H1 (cell line): ENCODE data around the gene MACROD2. TPM values are rescaled to one million over a fixed set of nuclear protein-coding genes. Genes with fewer than 3 reads are reported as not detected.

Source experiments
- CTCF ChIA-PET: fragments of 300-600 bp; sonication (Branson Sonifier 250); formaldehyde crosslinking; loops from one replicate; lab custom pipeline; 2021; ENCODE audit not compliant: partially characterized antibody; lab: Charles Lee
- POLR2A ChIA-PET: fragments of 300-600 bp; sonication (Branson Sonifier 250); formaldehyde crosslinking; loops from one replicate; lab custom pipeline; 2021; ENCODE audit warnings: inconsistent platforms; ENCODE audit not compliant: partially characterized antibody; lab: Charles Lee
- DNase-seq, 2 experiments: peaks; one replicate each; pipeline versions ENCODE4 v3.0.0 to v3.0.0-alpha.2; 2010 to 2022; ENCODE audit warnings: low spot score in 2 of 2, low read depth in 1 of 2, mixed read lengths in 1 of 2
- FAIRE-seq: peaks from 2 replicates; lab custom pipeline; 2011; peaks lifted over from hg19 to GRCh38; lab: Jason Lieb, UNC
- H2AFZ ChIP-seq: 2 replicates; pipeline ENCODE4 v1.8.1; 2012; ENCODE audit warnings: low read length, inconsistent platforms
- H2AK5ac ChIP-seq: 2 replicates; pipeline ENCODE4 v1.6.1; 2013; ENCODE audit warnings: low read depth, low read length
- H2BK120ac ChIP-seq: replicated peaks from 2 replicates; pipeline ENCODE3; 2013; ENCODE audit warnings: low read depth, low read length, inconsistent platforms
- H2BK12ac ChIP-seq: 2 replicates; pipeline ENCODE4 v1.6.1; 2013; ENCODE audit warnings: low read depth, low read length
- H2BK15ac ChIP-seq: 2 replicates; pipeline ENCODE4 v1.6.1; 2013; ENCODE audit warnings: low read length
- H2BK20ac ChIP-seq: 2 replicates; pipeline ENCODE4 v1.6.1; 2013; ENCODE audit warnings: low read length
- H2BK5ac ChIP-seq: 2 replicates; pipeline ENCODE4 v1.6.1; 2013; ENCODE audit warnings: low read depth, low read length
- H3K14ac ChIP-seq: 2 replicates; pipeline ENCODE4 v1.6.1; 2013; ENCODE audit warnings: inconsistent platforms; ENCODE audit not compliant: insufficient read length
- H3K18ac ChIP-seq: 2 replicates; pipeline ENCODE4 v1.6.1; 2013; ENCODE audit warnings: low read length; ENCODE audit errors: extremely low read depth
- H3K23ac ChIP-seq: 2 replicates; pipeline ENCODE4 v1.6.1; 2013; ENCODE audit warnings: inconsistent platforms; ENCODE audit not compliant: insufficient read length
- H3K23me2 ChIP-seq: 2 replicates; pipeline ENCODE4 v1.6.1; 2013; ENCODE audit warnings: low read depth, low read length
- H3K27ac ChIP-seq: 2 replicates; pipeline ENCODE4 v1.6.1; 2011; ENCODE audit warnings: low read depth, low read length, inconsistent platforms
- H3K27me3 ChIP-seq, 4 experiments: replicated peaks in 1 of 4; 1 replicate in 1 of 4; 2 replicates in 3 of 4; pipeline versions ENCODE4 v1.6.1 to v1.8.1; 2011 to 2013; ENCODE audit warnings: low read length in 3 of 4, mild to moderate bottlenecking in 3 of 4, inconsistent platforms in 2 of 4, mixed read lengths in 2 of 4, moderate library complexity in 1 of 4; ENCODE audit not compliant: control insufficient read depth in 3 of 4, insufficient read depth in 3 of 4; ENCODE audit errors: extremely low read depth in 1 of 4
- H3K36me3 ChIP-seq, 4 experiments: 2 replicates each; pipeline versions ENCODE4 v1.6.1 to v1.8.1; 2011 to 2013; ENCODE audit warnings: mild to moderate bottlenecking in 4 of 4, low read length in 3 of 4, moderate library complexity in 2 of 4, control low read depth in 1 of 4, inconsistent platforms in 1 of 4; ENCODE audit not compliant: insufficient read depth in 4 of 4, control insufficient read depth in 2 of 4
- H3K4ac ChIP-seq: replicated peaks from 2 replicates; pipeline ENCODE3; 2013; ENCODE audit warnings: low read length, low read depth, mixed read lengths, inconsistent platforms; ENCODE audit not compliant: insufficient read length
- H3K4me1 ChIP-seq, 4 experiments: replicated peaks in 1 of 4; 1 replicate in 1 of 4; 2 replicates in 3 of 4; pipeline versions ENCODE4 v1.6.1 to v1.8.1; 2011 to 2013; ENCODE audit warnings: low read length in 3 of 4, inconsistent platforms in 2 of 4, mixed read lengths in 1 of 4; ENCODE audit not compliant: insufficient read depth in 4 of 4, control insufficient read depth in 3 of 4
- H3K4me2 ChIP-seq, 2 experiments: 2 replicates each; pipeline versions ENCODE4 v1.6.1 to v1.8.1; 2011 to 2013; ENCODE audit warnings: low read depth in 2 of 2, low read length in 2 of 2, control low read depth in 1 of 2, inconsistent platforms in 1 of 2, mild to moderate bottlenecking in 1 of 2; ENCODE audit not compliant: insufficient read depth in 1 of 2
- H3K4me3 ChIP-seq, 4 experiments: fragments of 200-600, 300-600 bp in 1 of 4; sonication (generic), shearing (Covaris generic), sonication (Bioruptor Twin) in 1 of 4; 2 replicates each; pipeline versions ENCODE4 v1.5.1 to v1.8.1; 2011 to 2016; ENCODE audit warnings: low read length in 4 of 4, low read depth in 3 of 4, control low read depth in 2 of 4, inconsistent platforms in 2 of 4, mild to moderate bottlenecking in 2 of 4, mixed read lengths in 1 of 4, moderate library complexity in 1 of 4; ENCODE audit not compliant: insufficient read depth in 2 of 4; ENCODE audit errors: extremely low read depth in 1 of 4
- H3K56ac ChIP-seq: replicated peaks from 2 replicates; pipeline ENCODE3; 2013; ENCODE audit warnings: low read depth, mild to moderate bottlenecking, mixed read lengths, low read length, inconsistent platforms; ENCODE audit not compliant: insufficient read length
- H3K79me1 ChIP-seq: 2 replicates; pipeline ENCODE4 v1.6.1; 2013; ENCODE audit warnings: low read depth, low read length, control low read depth
- H3K79me2 ChIP-seq, 2 experiments: 2 replicates each; pipeline versions ENCODE4 v1.6.1 to v1.8.1; 2012 to 2013; ENCODE audit warnings: low read length in 2 of 2, mild to moderate bottlenecking in 2 of 2, inconsistent platforms in 1 of 2; ENCODE audit not compliant: insufficient read depth in 2 of 2, control insufficient read depth in 1 of 2
- H3K9ac ChIP-seq, 4 experiments: replicated peaks in 1 of 4; 1 replicate in 1 of 4; 2 replicates in 3 of 4; pipeline versions ENCODE4 v1.6.1 to v1.8.1; 2011 to 2013; ENCODE audit warnings: low read depth in 3 of 4, low read length in 3 of 4, control low read depth in 2 of 4, mild to moderate bottlenecking in 2 of 4, moderate library complexity in 2 of 4, inconsistent platforms in 1 of 4; ENCODE audit errors: extremely low read depth in 1 of 4
- H3K9me3 ChIP-seq, 2 experiments: 2 replicates each; pipeline versions ENCODE4 v1.6.1 to v1.8.1; 2012 to 2013; ENCODE audit warnings: mild to moderate bottlenecking in 2 of 2, moderate library complexity in 2 of 2, control low read depth in 1 of 2, inconsistent platforms in 1 of 2, low read depth in 1 of 2, low read length in 1 of 2, mixed read lengths in 1 of 2; ENCODE audit not compliant: insufficient read depth in 2 of 2
- H4K20me1 ChIP-seq, 2 experiments: replicated peaks in 1 of 2; 2 replicates each; pipeline versions ENCODE3 to v1.8.1; 2011 to 2013; ENCODE audit warnings: inconsistent platforms in 2 of 2, low read length in 2 of 2, mild to moderate bottlenecking in 1 of 2; ENCODE audit not compliant: insufficient read depth in 2 of 2, control insufficient read depth in 1 of 2
- H4K5ac ChIP-seq: 2 replicates; pipeline ENCODE4 v1.6.1; 2013; ENCODE audit warnings: low read length, low read depth, mixed read lengths, inconsistent platforms; ENCODE audit not compliant: insufficient read length
- H4K8ac ChIP-seq: 2 replicates; pipeline ENCODE4 v1.8.0; 2013; ENCODE audit warnings: mild to moderate bottlenecking, moderate library complexity, low read length, inconsistent platforms; ENCODE audit not compliant: insufficient read depth; ENCODE audit errors: extremely low read depth
- H4K91ac ChIP-seq: replicated peaks from 2 replicates; pipeline ENCODE3; 2013; ENCODE audit warnings: low read length, mixed read lengths, inconsistent platforms; ENCODE audit not compliant: insufficient read length
- ASH2L ChIP-seq: fragments of 200-600, 300-600 bp; sonication (generic); IDR thresholded peaks from one replicate; pipeline ENCODE4 v1.7.1; 2017; ENCODE audit warnings: low read length
- CREB1 ChIP-seq: IDR thresholded peaks from 2 replicates; pipeline ENCODE4 v1.6.1; 2012; ENCODE audit warnings: inconsistent platforms
- EP300 ChIP-seq, 2 experiments: IDR thresholded peaks; 1 replicate in 1 of 2; 2 replicates in 1 of 2; pipeline ENCODE4 v1.6.1; 2011 to 2012; ENCODE audit warnings: low read depth in 2 of 2, low read length in 2 of 2, mild to moderate bottlenecking in 2 of 2, borderline replicate concordance in 1 of 2, inconsistent platforms in 1 of 2, moderate library complexity in 1 of 2
- HDAC2 ChIP-seq, 2 experiments: fragments of 300-600 bp in 1 of 2; sonication (generic) in 1 of 2; IDR thresholded peaks; 2 replicates each; pipeline ENCODE4 v1.6.1; 2011 to 2012; ENCODE audit warnings: low read depth in 2 of 2, low read length in 2 of 2, mild to moderate bottlenecking in 2 of 2, moderate library complexity in 2 of 2, borderline replicate concordance in 1 of 2, inconsistent platforms in 1 of 2
- HDAC6 ChIP-seq: IDR thresholded peaks from one replicate; pipeline ENCODE4 v1.7.1; 2012; ENCODE audit warnings: low read depth, mild to moderate bottlenecking, inconsistent platforms, low read length, moderate library complexity
- NRF1 ChIP-seq: IDR thresholded peaks from 2 replicates; pipeline ENCODE4 v1.6.1; 2011; ENCODE audit warnings: mild to moderate bottlenecking, low read depth, low read length, improper control_type of control experiment
- POU5F1 ChIP-seq: IDR thresholded peaks from 2 replicates; pipeline ENCODE4 v1.6.1; 2011; ENCODE audit warnings: low read depth, mild to moderate bottlenecking, low read length, moderate library complexity
- RBBP5 ChIP-seq: IDR thresholded peaks from 2 replicates; pipeline ENCODE4 v1.7.1; 2012; ENCODE audit warnings: low read depth, mild to moderate bottlenecking, inconsistent platforms, low read length, moderate library complexity, borderline replicate concordance
- SP1 ChIP-seq: IDR thresholded peaks from 2 replicates; pipeline ENCODE4 v1.6.1; 2011; ENCODE audit warnings: low read depth, low read length
- TAF1 ChIP-seq: IDR thresholded peaks from 2 replicates; pipeline ENCODE4 v1.6.1; 2011; ENCODE audit warnings: mild to moderate bottlenecking, low read depth, low read length
- TAF7 ChIP-seq: optimal IDR thresholded peaks from 2 replicates; pipeline ENCODE3; 2011; ENCODE audit warnings: low read depth, mild to moderate bottlenecking, inconsistent platforms, low read length, moderate library complexity, borderline replicate concordance
- TEAD4 ChIP-seq: IDR thresholded peaks from 2 replicates; pipeline ENCODE4 v1.6.1; 2012; ENCODE audit warnings: low read depth, low read length, inconsistent platforms, mixed read lengths
- whole genome bisulfite sequencing, 2 experiments: shearing (Covaris generic) in 1 of 2; methylation state at CpG; one replicate each; pipeline versions ENCODE4 v1.1.6 to v1.1.7; 2013 to 2015; ENCODE audit warnings: low lambda C conversion rate in 2 of 2, mixed read lengths in 2 of 2, inconsistent platforms in 1 of 2, low coverage in 1 of 2, missing lambda C conversion rate in 1 of 2; ENCODE audit not compliant: insufficient replicate concordance in 2 of 2, insufficient coverage in 1 of 2, insufficient read length in 1 of 2; ENCODE audit errors: extremely low coverage in 1 of 2, missing lambda C conversion rate in 1 of 2; 5-methylcytosine and 5-hydroxymethylcytosine counted together
- polyA plus RNA-seq, 7 experiments: library from polyadenylated mRNA; depleted of rRNA in 3 of 7; stranded (reverse) in 5 of 7; unstranded in 2 of 7; fragments of >200 nt in 5 of 7; fragments of 200-250 nt in 2 of 7; gene quantifications; 1 replicate in 5 of 7; 2 replicates in 1 of 7; 4 replicates in 1 of 7; pipeline versions ENCODE4 v1.2.1 to v1.2.3, GENCODE V29; 2011 to 2013; ENCODE audit warnings: missing spikeins in 2 of 7, mixed read lengths in 2 of 7
- total RNA-seq: library from RNA; stranded (reverse); fragmentation: NEBNext Ultra II Directional; extraction: Animal tissue kit (Norgen Biotek cat#: 25700); gene quantifications from 2 replicates; pipeline ENCODE4 v1.2.1, GENCODE V29; 2021
- TF ChIP-seq, protein P1 (sequence below): IDR thresholded peaks from 2 replicates; pipeline ENCODE4 v1.6.1; 2012; ENCODE audit warnings: inconsistent platforms

The MACROD2 gene
- total and polyA plus RNA-seq, 2 of the 8 experiments (the other 6 are each of a cell fraction or from before 2014, with no cell fraction given) = 0.70 to 3.9 TPM

- no peaks in the 10 kb centered on the region for H3K23me2 ChIP-seq
- no peaks in the 10 kb centered on the region for H3K27me3 ChIP-seq
- H4K91ac ChIP-seq = no peak overlapping the region
- no peak overlapping the region for H4K5ac ChIP-seq
- H2AFZ ChIP-seq = no peak overlapping the region
- H4K20me1 ChIP-seq = no peaks in the 10 kb centered on the region
- ChIA-PET POLR2A (no interaction called here), CTCF (interaction anchor here (0.6 to 1.3 kb wide), 4 partner anchors 17 to 616 kb away, joined by 3 to 4 read pairs (median 4); partner anchors contain the start of gene FLRT3)
- H3K4ac ChIP-seq = no peak overlapping the region
- H3K18ac ChIP-seq = no peak overlapping the region
- DNase-seq (no peak), FAIRE-seq (no peak)
- H3K56ac ChIP-seq = no peak overlapping the region
- no peak overlapping the region for H2BK20ac ChIP-seq
- H3K9ac ChIP-seq = no peak overlapping the region
- no peak overlapping the region for H3K4me3 ChIP-seq
- no peak overlapping the region for H3K23ac ChIP-seq
- no peak overlapping the region for H4K8ac ChIP-seq
- 92% methylated on average over 4 of the region's 4 CpGs; no CpG with 5 or more reads in 1 of the 2 experiments for WGBS, 2 experiments
- no peak overlapping the region for H2BK15ac ChIP-seq
- no peak overlapping the region for H2BK5ac ChIP-seq
- no peak overlapping the region for H3K4me2 ChIP-seq
- H2BK120ac ChIP-seq = no peak overlapping the region
- no peak overlapping the region for H2BK12ac ChIP-seq
- no peaks in the 10 kb centered on the region for H3K9me3 ChIP-seq
- no peak overlapping the region for H2AK5ac ChIP-seq
- H3K4me1 ChIP-seq = no peaks in the 10 kb centered on the region
- no peak overlapping the region for H3K14ac ChIP-seq
- H3K79me1 ChIP-seq = no peaks in the 10 kb centered on the region
- no peak overlapping the region for H3K27ac ChIP-seq
- no peaks in the 10 kb centered on the region for H3K79me2 ChIP-seq
- H3K36me3 ChIP-seq = no peaks in the 10 kb centered on the region
- TF ChIP-seq TAF1 (no peak), CREB1 (no peak), SP1 (no peak), RBBP5 (no peak), TAF7 (no peak), NRF1 (no peak), TEAD4 (no peak), ASH2L (no peak), EP300 (IDR thresholded peaks at IDR 0.05; ENCODE audit: borderline replicate concordance in 1 of 2, low read depth in 2 of 2, low read length in 2 of 2) (no peak), HDAC2 (IDR thresholded peaks at IDR 0.05; ENCODE audit: borderline replicate concordance in 1 of 2, low read depth in 2 of 2, low read length in 2 of 2) (no peak), HDAC6 (no peak), POU5F1 (no peak)
- TF ChIP-seq, protein P1, sequence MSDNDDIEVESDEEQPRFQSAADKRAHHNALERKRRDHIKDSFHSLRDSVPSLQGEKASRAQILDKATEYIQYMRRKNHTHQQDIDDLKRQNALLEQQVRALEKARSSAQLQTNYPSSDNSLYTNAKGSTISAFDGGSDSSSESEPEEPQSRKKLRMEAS = no peak
Observed at GRCh38 chr20:14432085-14432484, 436.8 kb downstream of the MACROD2 start.
